Karpas-422 (cell line): Measurements from ENCODE around the gene PSMG4. TPM values are rescaled to one million over a fixed set of nuclear protein-coding genes. Genes with fewer than 3 reads are reported as not detected.

Experiments
- DNase-seq: peaks from one replicate; pipeline ENCODE4 v3.0.0-alpha.2; 2015
- H2AFZ ChIP-seq: fragments of 200-600 bp; sonication (generic); 2 replicates; pipeline ENCODE4 v1.6.1; 2014; ENCODE audit warnings: antibody characterized with exemption, low read length, mixed read lengths
- H3K27ac ChIP-seq: fragments of 200-600 bp; sonication (generic); 2 replicates; pipeline ENCODE4 v1.5.1; 2014; ENCODE audit warnings: mild to moderate bottlenecking, low read length, moderate library complexity
- H3K27me3 ChIP-seq: fragments of 200-600 bp; sonication (generic); 2 replicates; pipeline ENCODE4 v1.6.1; 2014; ENCODE audit warnings: low read length, mixed read lengths
- H3K36me3 ChIP-seq: fragments of 200-600 bp; sonication (generic); 2 replicates; pipeline ENCODE4 v1.6.1; 2014; ENCODE audit warnings: low read length, mixed read lengths; ENCODE audit not compliant: insufficient read depth
- H3K4me1 ChIP-seq: fragments of 200-600 bp; sonication (generic); 2 replicates; pipeline ENCODE4 v1.6.1; 2014; ENCODE audit warnings: mild to moderate bottlenecking, low read length, mixed read lengths
- H3K4me2 ChIP-seq: fragments of 200-600 bp; sonication (generic); 2 replicates; pipeline ENCODE4 v1.6.1; 2014; ENCODE audit warnings: low read length, low read depth, mild to moderate bottlenecking; ENCODE audit not compliant: poor library complexity, severe bottlenecking
- H3K4me3 ChIP-seq: fragments of 200-600 bp; sonication (generic); 2 replicates; pipeline ENCODE4 v1.5.1; 2014; ENCODE audit warnings: mild to moderate bottlenecking, antibody characterized with exemption, low read length, mixed read lengths
- H3K79me2 ChIP-seq: fragments of 200-600 bp; sonication (generic); 2 replicates; pipeline ENCODE4 v1.6.1; 2014; ENCODE audit warnings: mild to moderate bottlenecking, low read length, mixed read lengths
- H3K9ac ChIP-seq: fragments of 200-600 bp; sonication (generic); 2 replicates; pipeline ENCODE4 v1.6.0; 2014; ENCODE audit warnings: low read length
- H3K9me2 ChIP-seq: fragments of 200-600 bp; sonication (generic), shearing (Covaris generic); replicated peaks from 2 replicates; pipeline ENCODE4 v1.6.0; 2014; ENCODE audit warnings: mild to moderate bottlenecking, low read length, moderate library complexity; ENCODE audit not compliant: insufficient read depth
- H3K9me3 ChIP-seq: fragments of 300-700, 200-600 bp; sonication (generic); 2 replicates; pipeline ENCODE4 v1.6.1; 2014; ENCODE audit warnings: low read length, mixed read lengths
- H4K20me1 ChIP-seq: fragments of 200-600 bp; sonication (generic); 2 replicates; pipeline ENCODE4 v1.6.1; 2014; ENCODE audit warnings: mild to moderate bottlenecking, antibody characterized with exemption, low read length, low read depth; ENCODE audit not compliant: insufficient read depth
- total RNA-seq: library from RNA; depleted of rRNA; stranded (reverse); fragments of >200 nt; shearing (Covaris generic); gene quantifications from 2 replicates; pipeline ENCODE4 v1.2.3, GENCODE V29; 2014; ENCODE audit warnings: low replicate concordance

The PSMG4 gene
- total RNA-seq, 1 experiment from 2014 or later, result 42.3 TPM

GRCh38 chr6:3228771-3229565 lies 29.8 kb upstream of the PSMG4 start:
- H3K4me1 ChIP-seq, result no peaks in the 10 kb centered on the region; the same call in 1 of the 2 replicates
- H3K9me2 ChIP-seq, result no peaks in the 10 kb centered on the region
- no peaks in the 10 kb centered on the region for H3K79me2 ChIP-seq
- H3K4me2 ChIP-seq, result no peak overlapping the region
- H3K36me3 ChIP-seq, result no peaks in the 10 kb centered on the region
- no peak overlapping the region for H3K27ac ChIP-seq
- H3K9me3 ChIP-seq, result no peaks in the 10 kb centered on the region
- H3K27me3 ChIP-seq, result no peaks in the 10 kb centered on the region
- DNase-seq, result no peak
- H4K20me1 ChIP-seq, result no peaks in the 10 kb centered on the region
- no peak overlapping the region for H3K9ac ChIP-seq
- H2AFZ ChIP-seq, result no peak overlapping the region
- no peak overlapping the region for H3K4me3 ChIP-seq

- Histone ChIP-seq H4K20me1 (no peaks in the 10 kb centered on the region), H2AFZ (no peak overlapping the region; the same call in 1 of the 2 replicates), H3K4me2 (no peak overlapping the region), H3K36me3 (no peaks in the 10 kb centered on the region), H3K27ac (no peak overlapping the region), H3K79me2 (no peaks in the 10 kb centered on the region), H3K9ac (no peak overlapping the region), H3K4me3 (no peak overlapping the region), H3K9me3 (no peaks in the 10 kb centered on the region), H3K9me2 (no peaks in the 10 kb centered on the region), H3K27me3 (no peaks in the 10 kb centered on the region), H3K4me1 (no peaks in the 10 kb centered on the region; the same call in 1 of the 2 replicates)
- DNase-seq, result no peak
These were observed 29.1 kb upstream of the PSMG4 start for GRCh38 chr6:3229566-3230178.

GRCh38 chr6:3230256-3230882 lies 28.4 kb upstream of the PSMG4 start:
- peaks cover 1% of the 10 kb centered on the region for H3K4me1 ChIP-seq

GRCh38 chr6:3230900-3231246 lies 27.9 kb upstream of the PSMG4 start:
- Histone ChIP-seq H3K27ac (no peak overlapping the region), H4K20me1 (no peaks in the 10 kb centered on the region), H3K4me3 (no peak overlapping the region), H3K79me2 (no peaks in the 10 kb centered on the region), H3K9me2 (no peaks in the 10 kb centered on the region), H3K4me2 (no peak overlapping the region), H2AFZ (no peak overlapping the region), H3K9me3 (no peaks in the 10 kb centered on the region), H3K9ac (no peak overlapping the region), H3K4me1 (peaks cover 6% of the 10 kb centered on the region), H3K27me3 (no peaks in the 10 kb centered on the region), H3K36me3 (no peaks in the 10 kb centered on the region)
- no peak for DNase-seq

More at GRCh38 chr6:3230256-3230882, 28.4 kb upstream of the PSMG4 start:
- Histone ChIP-seq H3K9ac (no peak overlapping the region), H3K27me3 (no peaks in the 10 kb centered on the region), H3K9me2 (no peaks in the 10 kb centered on the region), H3K36me3 (no peaks in the 10 kb centered on the region), H3K4me3 (no peak overlapping the region), H3K79me2 (no peaks in the 10 kb centered on the region), H3K4me2 (no peak overlapping the region), H3K9me3 (no peaks in the 10 kb centered on the region), H2AFZ (no peak overlapping the region), H3K27ac (no peak overlapping the region), H4K20me1 (no peaks in the 10 kb centered on the region)
- no peak for DNase-seq

GRCh38 chr6:3231247-3232016 lies 27.3 kb upstream of the PSMG4 start:
- Histone ChIP-seq H3K4me1 (peaks cover 6% of the 10 kb centered on the region), H3K4me2 (no peak overlapping the region), H3K79me2 (no peaks in the 10 kb centered on the region), H3K27me3 (no peaks in the 10 kb centered on the region), H3K9ac (no peak overlapping the region), H3K9me3 (no peaks in the 10 kb centered on the region), H3K9me2 (no peaks in the 10 kb centered on the region), H3K27ac (no peak overlapping the region), H3K4me3 (no peak overlapping the region), H4K20me1 (no peaks in the 10 kb centered on the region), H3K36me3 (no peaks in the 10 kb centered on the region), H2AFZ (no peak overlapping the region)
- no peak for DNase-seq

- no peaks in the 10 kb centered on the region for H4K20me1 ChIP-seq
- peaks cover 6% of the 10 kb centered on the region for H3K4me1 ChIP-seq
- H3K79me2 ChIP-seq, result no peaks in the 10 kb centered on the region
- no peak overlapping the region for H3K9ac ChIP-seq
- H3K36me3 ChIP-seq, result no peaks in the 10 kb centered on the region
- no peak overlapping the region for H3K4me3 ChIP-seq
- no peak for DNase-seq
- H3K4me2 ChIP-seq, result no peak overlapping the region
- H3K9me2 ChIP-seq, result no peaks in the 10 kb centered on the region
- no peak overlapping the region for H2AFZ ChIP-seq
- no peaks in the 10 kb centered on the region for H3K27me3 ChIP-seq
- no peaks in the 10 kb centered on the region for H3K9me3 ChIP-seq
- no peak overlapping the region for H3K27ac ChIP-seq
These were observed 26.5 kb upstream of the PSMG4 start for GRCh38 chr6:3232017-3232945.

GRCh38 chr6:3233321-3233720 lies 25.4 kb upstream of the PSMG4 start:
- peaks cover 6% of the 10 kb centered on the region for H3K4me1 ChIP-seq
- H2AFZ ChIP-seq, result no peak overlapping the region
- no peak overlapping the region for H3K9ac ChIP-seq
- no peaks in the 10 kb centered on the region for H4K20me1 ChIP-seq
- no peaks in the 10 kb centered on the region for H3K9me3 ChIP-seq
- no peaks in the 10 kb centered on the region for H3K36me3 ChIP-seq
- H3K4me2 ChIP-seq, result no peak overlapping the region
- H3K9me2 ChIP-seq, result no peaks in the 10 kb centered on the region
- DNase-seq, result no peak
- no peaks in the 10 kb centered on the region for H3K79me2 ChIP-seq
- H3K4me3 ChIP-seq, result no peak overlapping the region
- H3K27me3 ChIP-seq, result no peaks in the 10 kb centered on the region
- no peak overlapping the region for H3K27ac ChIP-seq
